GM18517 (cell line): ENCODE results near the gene ARMH3.

ENCODE experiments used
- ATAC-seq: cut with Tn5 transposase; IDR thresholded peaks from one replicate; pipeline ENCODE4 v1.9.1; 2021; ENCODE audit warnings: mild to moderate bottlenecking, moderate library complexity; ENCODE audit not compliant: unreplicated experiment

Gene ARMH3

DNA sequence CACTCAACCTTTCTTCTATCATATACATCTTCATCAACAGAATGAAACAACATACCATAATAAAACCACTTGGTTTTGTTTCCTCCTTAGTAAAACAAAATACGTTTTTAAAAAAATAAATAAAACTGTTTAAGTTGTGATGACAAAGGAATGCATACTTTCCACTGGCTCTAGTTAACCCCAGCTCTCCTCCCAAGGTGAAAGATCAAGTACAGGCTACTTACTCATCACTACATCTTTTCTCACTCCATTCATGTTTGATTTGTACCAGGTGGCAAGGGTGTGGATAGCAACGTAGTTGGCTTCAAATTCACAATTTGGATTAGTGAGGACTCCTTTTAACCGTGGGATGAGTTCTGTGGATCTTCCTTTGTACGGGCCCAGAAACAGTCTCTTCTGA lies 252.5 kb downstream of the ARMH3 start:
- ATAC-seq, result no peak

DNA sequence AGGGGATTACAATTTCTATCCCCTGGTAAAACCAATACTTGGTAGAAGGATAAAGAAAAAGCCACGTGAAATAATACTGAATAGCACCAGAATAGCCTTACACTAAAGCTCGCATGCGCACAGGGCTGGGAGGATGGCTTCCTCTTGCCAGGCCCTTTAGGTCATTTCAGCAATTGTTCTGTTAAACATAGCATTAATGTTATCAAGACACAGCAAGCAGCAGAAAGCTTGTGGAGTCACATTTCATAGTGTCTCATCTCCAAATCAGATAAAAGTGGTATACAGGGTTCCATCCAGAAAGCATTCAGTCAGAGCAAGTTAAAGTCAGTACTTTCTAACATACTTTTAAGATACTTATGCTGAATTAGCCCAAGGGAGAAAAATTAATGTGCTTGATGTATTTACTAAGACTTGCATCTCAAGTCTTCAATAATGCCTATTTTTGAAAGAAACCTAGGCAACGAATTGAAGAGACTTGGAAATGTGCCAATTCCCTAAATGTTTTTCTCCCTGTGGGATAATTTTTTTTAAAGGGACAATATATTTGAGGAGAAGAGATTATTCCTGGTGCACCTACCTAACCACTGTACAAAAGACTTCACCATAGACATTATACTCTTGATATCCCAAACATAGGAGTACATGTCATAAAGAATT lies 258.4 kb downstream of the ARMH3 start:
- ATAC-seq, result no peak
